Right lobe of liver (tissue), 6 donors: ENCODE results near the gene HS6ST3. TPM values are rescaled to one million over a fixed set of nuclear protein-coding genes. Genes with fewer than 3 reads are reported as not detected.

Experiments
- ATAC-seq, 4 donors: fragments of 200-7000 bp; cut with Tn5 transposase; one replicate each; pipeline ENCODE4 v1.9.1; 2020; ENCODE audit warnings: mild to moderate bottlenecking in 4 of 4, moderate library complexity in 4 of 4
- DNase-seq, 3 donors: peaks; one replicate each; pipeline ENCODE4 v3.0.0-alpha.2; 2020
- H3K27ac ChIP-seq, 3 donors: fragments of 200-600 bp; one replicate each; pipeline ENCODE4 v1.8.0; 2022
- H3K27me3 ChIP-seq, 2 donors: fragments of 200-600 bp; one replicate each; pipeline ENCODE4 v1.8.0; 2022
- H3K36me3 ChIP-seq, 4 donors: fragments of 200-600 bp; sonication (generic) in 1 of 4; one replicate each; pipeline versions ENCODE4 v1.5.1 to v1.8.0; 2017 to 2022; ENCODE audit warnings: control low read depth in 1 of 4
- H3K4me1 ChIP-seq, 4 donors: fragments of 200-600 bp; sonication (generic) in 1 of 4; one replicate each; pipeline versions ENCODE4 v1.5.1 to v1.8.0; 2017 to 2022; ENCODE audit warnings: control low read depth in 1 of 4
- H3K4me3 ChIP-seq, 3 donors: fragments of 200-600 bp; one replicate each; pipeline ENCODE4 v1.8.0; 2022
- H3K9me3 ChIP-seq, 4 donors: fragments of 200-600 bp; sonication (generic) in 1 of 4; one replicate each; pipeline versions ENCODE4 v1.5.1 to v1.8.0; 2017 to 2022; ENCODE audit warnings: control low read depth in 1 of 4
- POLR2A ChIP-seq: fragments of 450-650 bp; IDR thresholded peaks from one replicate; pipeline ENCODE4 v1.6.1; 2017; ENCODE audit warnings: antibody characterized with exemption, mild to moderate bottlenecking
- WGBS: methylation state at CpG from one replicate; pipeline ENCODE4 v1.1.6; 2018; ENCODE audit warnings: low coverage, low lambda C conversion rate; ENCODE audit not compliant: insufficient coverage; ENCODE audit errors: missing lambda C conversion rate; 5-methylcytosine and 5-hydroxymethylcytosine counted together
- intact Hi-C, 2 donors: fragments of 100-400 bp; cut with DNase I; formaldehyde crosslinking; loops; one replicate each; pipeline versions ENCODE4 v1.11.2 to v1.14.1; 2022
- total RNA-seq, 6 experiments: library from RNA; depleted of rRNA in 2 of 6; stranded (reverse); fragments of >200 nt in 2 of 6; fragmentation: NEBNext Ultra II Directional in 3 of 6; extraction: Animal tissue kit (Norgen Biotek cat#: 25700) in 3 of 6; gene quantifications; one replicate each; pipeline versions ENCODE4 v1.1.0 to v1.2.4, GENCODE V29; 2016 to 2023
- TF ChIP-seq, protein P1 (sequence below), 4 donors: fragments of 200-600 bp in 3 of 4; fragments of 450-650 bp in 1 of 4; IDR thresholded peaks; one replicate each; pipeline versions ENCODE4 v1.5.1 to v1.8.0; 2016 to 2022; ENCODE audit warnings: antibody characterized with exemption in 4 of 4, mild to moderate bottlenecking in 2 of 4
- donor health status: DM: no; HTN: yes; CAD: no.
- donor health status: DM: no; HTN: no; CAD: no.
- donor health status: DM: no; HTN: no; CAD: no.
- donor health status: DM: no; HTN: yes; CAD: no.
- donor health status: DM: no; HTN: yes; CAD: no.

Gene HS6ST3
- total RNA-seq, 6 experiments from 2014 or later, result not detected

DNA sequence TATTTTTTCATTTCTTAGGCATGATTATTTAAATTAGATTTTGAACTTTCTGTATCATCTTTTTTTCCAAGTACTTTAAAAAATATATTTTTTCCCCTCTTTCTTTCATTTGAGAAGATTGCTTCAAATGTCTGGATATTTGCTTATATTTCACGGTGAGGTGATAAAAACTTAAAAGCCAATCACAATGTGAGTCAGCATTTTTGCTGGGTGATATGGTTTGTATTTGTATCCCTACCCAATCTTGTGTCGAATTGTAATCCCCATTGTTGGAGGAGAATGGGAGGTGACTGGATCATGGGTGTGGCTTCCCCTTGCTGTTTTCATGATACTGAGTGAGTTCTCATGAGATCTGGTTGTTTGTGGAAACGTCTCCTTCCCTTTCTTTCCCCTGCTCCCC, 583.9 kb downstream of the HS6ST3 start:
- TF ChIP-seq POLR2A, result no peak
- TF ChIP-seq, protein P1, sequence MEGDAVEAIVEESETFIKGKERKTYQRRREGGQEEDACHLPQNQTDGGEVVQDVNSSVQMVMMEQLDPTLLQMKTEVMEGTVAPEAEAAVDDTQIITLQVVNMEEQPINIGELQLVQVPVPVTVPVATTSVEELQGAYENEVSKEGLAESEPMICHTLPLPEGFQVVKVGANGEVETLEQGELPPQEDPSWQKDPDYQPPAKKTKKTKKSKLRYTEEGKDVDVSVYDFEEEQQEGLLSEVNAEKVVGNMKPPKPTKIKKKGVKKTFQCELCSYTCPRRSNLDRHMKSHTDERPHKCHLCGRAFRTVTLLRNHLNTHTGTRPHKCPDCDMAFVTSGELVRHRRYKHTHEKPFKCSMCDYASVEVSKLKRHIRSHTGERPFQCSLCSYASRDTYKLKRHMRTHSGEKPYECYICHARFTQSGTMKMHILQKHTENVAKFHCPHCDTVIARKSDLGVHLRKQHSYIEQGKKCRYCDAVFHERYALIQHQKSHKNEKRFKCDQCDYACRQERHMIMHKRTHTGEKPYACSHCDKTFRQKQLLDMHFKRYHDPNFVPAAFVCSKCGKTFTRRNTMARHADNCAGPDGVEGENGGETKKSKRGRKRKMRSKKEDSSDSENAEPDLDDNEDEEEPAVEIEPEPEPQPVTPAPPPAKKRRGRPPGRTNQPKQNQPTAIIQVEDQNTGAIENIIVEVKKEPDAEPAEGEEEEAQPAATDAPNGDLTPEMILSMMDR (IDR thresholded peaks at IDR 0.05), result no peak
- WGBS, result 70% methylated on average over 2 of the region's 3 CpGs
- Histone ChIP-seq H3K27ac (no peak overlapping the region), H3K36me3 (no peaks in the 10 kb centered on the region), H3K27me3 (no peaks in the 10 kb centered on the region), H3K9me3 (peaks cover 0 to 3% (median 0%) of the 10 kb centered on the region in 4 donors), H3K4me3 (no peak overlapping the region), H3K4me1 (no peaks in the 10 kb centered on the region)
- DNase-seq, result no peak
- intact Hi-C loops, result no loop called here
- ATAC-seq, result no peak

DNA sequence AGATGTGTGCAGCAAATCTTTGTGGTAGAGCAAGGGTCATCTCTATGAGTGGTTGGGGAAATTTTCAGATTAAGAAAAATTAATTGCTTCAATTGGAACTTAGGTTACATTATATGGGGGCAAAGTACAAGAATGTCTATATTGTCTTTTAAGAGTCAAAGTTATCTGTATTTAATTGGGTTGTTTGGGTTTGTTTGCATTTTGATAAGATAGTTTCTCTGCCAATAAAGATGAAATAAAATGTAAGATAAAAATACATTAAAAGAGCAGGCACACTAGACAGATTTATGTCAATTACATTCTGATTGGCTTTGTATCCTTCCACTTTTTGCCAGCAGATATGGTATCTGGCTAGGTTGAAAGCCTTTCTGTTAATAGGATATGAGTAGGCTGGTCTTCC, 587.1 kb downstream of the HS6ST3 start:
- Histone ChIP-seq H3K4me3 (no peak overlapping the region), H3K4me1 (no peaks in the 10 kb centered on the region), H3K27ac (no peak overlapping the region), H3K9me3 (peaks cover 0 to 3% (median 0%) of the 10 kb centered on the region in 4 donors), H3K36me3 (no peaks in the 10 kb centered on the region), H3K27me3 (no peaks in the 10 kb centered on the region)
- DNase-seq (no peak), ATAC-seq (no peak)
- intact Hi-C loops, result no loop called here
- TF ChIP-seq POLR2A, result no peak
- TF ChIP-seq, protein P1 (IDR thresholded peaks at IDR 0.05), result no peak

DNA sequence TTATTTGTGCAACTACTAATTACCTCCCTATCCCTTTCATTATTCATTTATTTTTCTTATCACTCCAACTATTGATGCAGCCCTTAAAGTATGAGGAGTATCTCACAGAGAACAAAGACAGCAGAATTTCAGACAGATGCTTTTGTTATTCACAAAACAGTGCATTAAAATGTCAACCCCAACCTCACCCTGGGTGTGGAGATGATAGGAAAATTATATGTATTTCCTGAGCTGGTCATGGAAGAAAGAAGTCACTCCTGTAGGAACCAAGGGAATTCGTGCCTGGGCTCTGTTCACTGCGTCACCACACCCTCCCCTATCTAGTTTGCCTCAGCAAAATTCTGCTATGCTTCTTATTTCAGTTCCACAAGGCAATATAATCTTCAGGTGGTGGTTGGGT, 588.9 kb downstream of the HS6ST3 start:
- peaks cover 0 to 3% (median 0%) of the 10 kb centered on the region in 4 donors for H3K9me3 ChIP-seq
- H3K27ac ChIP-seq, result no peak overlapping the region
- TF ChIP-seq POLR2A, result no peak
- TF ChIP-seq, protein P1 (IDR thresholded peaks at IDR 0.05), result no peak
- H3K4me1 ChIP-seq, result no peaks in the 10 kb centered on the region
- H3K4me3 ChIP-seq, result no peak overlapping the region
- intact Hi-C loops, result no loop called here
- no peaks in the 10 kb centered on the region for H3K27me3 ChIP-seq
- DNase-seq (no peak), ATAC-seq (no peak)
- H3K36me3 ChIP-seq, result no peaks in the 10 kb centered on the region
- WGBS, result 53% methylated on average over 2 of the region's 2 CpGs

DNA sequence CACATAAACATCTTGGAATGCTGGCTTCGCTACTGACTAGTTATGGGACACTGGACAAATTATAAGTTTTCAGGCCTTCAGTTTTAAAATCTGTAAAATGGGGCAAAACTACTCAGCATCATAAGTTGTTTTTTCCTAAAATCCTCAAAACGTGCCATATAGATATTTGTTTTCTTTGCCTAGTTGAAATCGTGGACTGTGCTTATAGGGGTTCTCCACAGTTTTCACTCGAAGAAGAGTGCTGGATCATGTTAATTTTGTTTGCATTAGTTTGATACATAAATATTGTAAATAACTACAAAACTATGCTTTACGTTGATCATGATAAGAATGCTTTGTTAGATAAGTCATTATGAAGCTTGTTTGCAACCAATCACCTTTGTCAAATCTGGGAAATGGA, 591.0 kb downstream of the HS6ST3 start:
- Histone ChIP-seq H3K9me3 (peaks cover 0 to 3% (median 0%) of the 10 kb centered on the region in 4 donors), H3K4me3 (no peak overlapping the region), H3K27ac (no peak overlapping the region), H3K4me1 (no peaks in the 10 kb centered on the region), H3K36me3 (no peaks in the 10 kb centered on the region), H3K27me3 (no peaks in the 10 kb centered on the region)
- no peak for DNase-seq
- ATAC-seq, result no peak
- 52% methylated on average over 5 of the region's 5 CpGs for WGBS
- intact Hi-C loops, result no loop called here
- TF ChIP-seq POLR2A, result no peak
- TF ChIP-seq, protein P1 (IDR thresholded peaks at IDR 0.05), result no peak

DNA sequence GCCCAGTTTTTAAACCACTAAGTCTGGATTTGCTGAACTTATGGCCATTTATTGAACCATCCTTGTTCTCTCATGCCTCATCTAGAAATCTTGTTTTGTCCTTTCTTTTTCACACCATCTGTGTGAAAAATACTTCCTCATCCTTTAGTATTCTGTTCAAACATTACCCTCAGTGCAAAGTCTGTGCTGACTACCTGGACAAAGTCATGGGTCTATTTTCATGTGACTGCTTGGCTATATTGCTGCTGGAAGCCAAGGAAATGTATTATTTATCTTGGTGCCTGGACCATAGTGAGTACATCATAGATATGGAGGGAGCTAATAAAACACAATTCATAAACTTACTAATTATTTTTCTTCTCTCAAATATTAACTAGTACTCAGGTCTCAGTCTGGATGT, 591.9 kb downstream of the HS6ST3 start:
- intact Hi-C loops, result no loop called here
- DNase-seq (no peak), ATAC-seq (no peak)
- H3K27ac ChIP-seq, result no peak overlapping the region
- H3K4me1 ChIP-seq, result no peaks in the 10 kb centered on the region
- no peaks in the 10 kb centered on the region for H3K27me3 ChIP-seq
- no peaks in the 10 kb centered on the region for H3K36me3 ChIP-seq
- H3K4me3 ChIP-seq, result no peak overlapping the region
- H3K9me3 ChIP-seq, result no peaks in the 10 kb centered on the region
- no peak for TF ChIP-seq POLR2A
